ENCODE measurements around the gene FAN1. TPM values are rescaled to one million over a fixed set of nuclear protein-coding genes. Genes with fewer than 3 reads are reported as not detected.

The FAN1 gene
- total RNA-seq (11.7 and 12.0 TPM in 2 replicates), polyA plus RNA-seq (3.5 and 4.3 TPM in 2 replicates), polyA minus RNA-seq (5.3 and 10.1 TPM in 2 replicates), Bru-seq, nascent RNA (percentile 62 among the genes with signal in this experiment), BruChase-seq, experiment 1, labeled RNA remaining after a 6-hour chase (percentile 66 among the genes with signal in this experiment), BruChase-seq, experiment 2, labeled RNA remaining after a 2-hour chase (percentile 65 among the genes with signal in this experiment)
- polyA plus RNA-seq (2011; cell fraction: cytosol; rRNA removed), result 3.6 and 4.1 TPM in 2 replicates
- polyA plus RNA-seq (2011; cell fraction: nucleus; rRNA removed), result 23.3 and 26.6 TPM in 2 replicates
- polyA plus RNA-seq (2012), result 10.2 and 12.2 TPM in 2 replicates
- polyA minus RNA-seq (2011; cell fraction: cytosol; rRNA and poly(A)+ RNA removed), result 5.3 TPM
- polyA minus RNA-seq (2011; cell fraction: nucleus; rRNA and poly(A)+ RNA removed), result 8.6 and 12.8 TPM in 2 replicates
- long read RNA-seq, full-length matches to known transcripts, result 9 of 25 reads
- long read RNA-seq, partial matches to known transcripts, result 4 of 25 reads
- long read RNA-seq, other reads (novel, unspliced or antisense), result 12 of 25 reads

DNA sequence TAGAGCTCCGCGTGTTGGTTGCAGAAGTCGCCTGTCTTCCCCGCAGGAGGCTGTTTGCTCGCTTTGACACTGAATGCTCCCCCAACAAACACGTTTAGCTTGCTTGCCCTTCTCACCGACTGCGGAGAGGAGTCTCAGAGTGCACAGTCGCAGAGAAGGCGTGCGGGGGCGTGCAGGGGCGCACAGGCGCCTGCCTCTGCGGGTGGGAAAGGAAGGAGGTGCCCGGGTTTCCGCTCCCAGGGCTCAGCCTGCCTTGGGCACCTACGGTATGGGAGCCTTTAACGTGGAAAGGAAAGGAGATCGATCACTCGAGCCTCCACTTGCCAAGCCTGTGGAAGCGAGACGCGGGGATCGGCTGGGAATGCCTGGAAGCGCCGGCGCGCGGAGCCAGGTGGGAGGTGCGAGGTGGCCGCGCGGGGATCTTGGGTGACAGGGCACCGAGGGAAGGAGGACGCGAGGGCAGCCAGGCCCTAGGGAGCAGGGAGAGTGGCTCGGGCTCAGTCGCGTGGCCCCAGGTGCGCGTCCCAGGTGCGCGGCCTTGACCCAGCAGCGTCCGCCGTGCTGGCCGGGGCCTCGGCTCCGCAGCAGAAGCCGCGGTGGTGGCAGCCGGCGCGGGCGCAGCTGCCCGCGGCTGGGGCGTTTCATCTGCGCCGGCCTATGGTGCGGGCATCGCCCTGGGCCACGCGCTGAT is at the start of gene FAN1:
Gene FAN1, plus strand, starts transcription at position 419 of the 691 bp plus-strand sequence. CDS start 749 bp downstream, outside the sequence.
- DNase-seq (ENCODE audit: low read depth, low spot score) (peak; percentile 90), FAIRE-seq (peak; percentile 85)
- dilution Hi-C loops (cut with MboI; ENCODE audit: extremely low pct_ligation_motif_present, low sequenced_read_pairs) (no loop called here), intact Hi-C loops (cut with micrococcal nuclease) (loop anchor here (1.0 kb wide), 1 partner anchor 20 kb away; no protein-coding TSS in a partner anchor)
- peak within 1 kb of the TSS; percentile 61 for H3K9ac ChIP-seq (replicated peaks; ENCODE audit: extremely low read depth, insufficient read depth, low read length)
- no peaks in the 10 kb centered on the region for H4K20me1 ChIP-seq (replicated peaks; ENCODE audit: control insufficient read depth, extremely low read depth, insufficient read depth, low read length)
- peaks cover 7% of the 10 kb centered on the region for H3K4me1 ChIP-seq (ENCODE audit: control insufficient read depth, extremely low read depth, insufficient read depth, low read length)
- H2AFZ ChIP-seq (ENCODE audit: low read depth, low read length), result peak within 1 kb of the TSS; percentile 31
- peaks cover 0 to 2% of the 10 kb centered on the region in 2 experiments for H3K27me3 ChIP-seq (ENCODE audit: control insufficient read depth in 2 of 2, insufficient read depth in 2 of 2, low read length in 2 of 2)
- no peaks in the 10 kb centered on the region for H3K36me3 ChIP-seq (ENCODE audit: control insufficient read depth in 2 of 2, extremely low read depth in 1 of 2, insufficient read depth in 2 of 2, low read length in 2 of 2)
- no peaks in the 10 kb centered on the region for H3K9me1 ChIP-seq (replicated peaks; ENCODE audit: control insufficient read depth, extremely low read depth, insufficient read depth, low read length)
- BruUV-seq (replicated peaks), result no TSS peak
- H3K27ac ChIP-seq (ENCODE audit: insufficient read depth, low read depth, low read length), result no peak within 1 kb of the TSS
- CTCF ChIA-PET, result interaction anchor here (0.6 to 4.1 kb wide), 7 partner anchors 10 to 585 kb away, joined by 3 to 37 read pairs (median 4); no protein-coding TSS in a partner anchor
- peak within 1 kb of the TSS; percentile 1 to 87 (median 80) for H3K4me3 ChIP-seq (replicated peaks in 1 of 3; ENCODE audit: insufficient read depth in 1 of 3, low read depth in 1 of 3, low read length in 3 of 3)
- POLR2A ChIA-PET, result no interaction called here
- TF ChIP-seq POLR2AphosphoS5 (IDR thresholded peaks at IDR 0.05; ENCODE audit: insufficient read depth, low read depth, low read length), result peak; percentile 83
- TF ChIP-seq MAX (IDR thresholded peaks at IDR 0.05; ENCODE audit: insufficient read depth, insufficient read length), result peak; percentile 77
- no peak for TF ChIP-seq GATA2 (IDR thresholded peaks at IDR 0.05; ENCODE audit: insufficient read depth, insufficient read length, low read depth, low read length)
- TF ChIP-seq, protein P1, sequence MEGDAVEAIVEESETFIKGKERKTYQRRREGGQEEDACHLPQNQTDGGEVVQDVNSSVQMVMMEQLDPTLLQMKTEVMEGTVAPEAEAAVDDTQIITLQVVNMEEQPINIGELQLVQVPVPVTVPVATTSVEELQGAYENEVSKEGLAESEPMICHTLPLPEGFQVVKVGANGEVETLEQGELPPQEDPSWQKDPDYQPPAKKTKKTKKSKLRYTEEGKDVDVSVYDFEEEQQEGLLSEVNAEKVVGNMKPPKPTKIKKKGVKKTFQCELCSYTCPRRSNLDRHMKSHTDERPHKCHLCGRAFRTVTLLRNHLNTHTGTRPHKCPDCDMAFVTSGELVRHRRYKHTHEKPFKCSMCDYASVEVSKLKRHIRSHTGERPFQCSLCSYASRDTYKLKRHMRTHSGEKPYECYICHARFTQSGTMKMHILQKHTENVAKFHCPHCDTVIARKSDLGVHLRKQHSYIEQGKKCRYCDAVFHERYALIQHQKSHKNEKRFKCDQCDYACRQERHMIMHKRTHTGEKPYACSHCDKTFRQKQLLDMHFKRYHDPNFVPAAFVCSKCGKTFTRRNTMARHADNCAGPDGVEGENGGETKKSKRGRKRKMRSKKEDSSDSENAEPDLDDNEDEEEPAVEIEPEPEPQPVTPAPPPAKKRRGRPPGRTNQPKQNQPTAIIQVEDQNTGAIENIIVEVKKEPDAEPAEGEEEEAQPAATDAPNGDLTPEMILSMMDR (IDR thresholded peaks at IDR 0.05; ENCODE audit: extremely low read depth in 1 of 2, insufficient read depth in 1 of 2, low read depth in 1 of 2, low read length in 2 of 2), result no peak
- no peak for TF ChIP-seq MYC (IDR thresholded peaks at IDR 0.05; ENCODE audit: low read depth, low read length)
- TF ChIP-seq JUN (IDR thresholded peaks at IDR 0.05; ENCODE audit: borderline replicate concordance, insufficient read depth, insufficient read length, low read depth), result no peak
- peak; percentile 74 for TF ChIP-seq POLR2A (IDR thresholded peaks at IDR 0.05; ENCODE audit: low read depth, low read length)
- TF ChIP-seq EZH2 (IDR thresholded peaks at IDR 0.05; ENCODE audit: borderline replicate concordance, low read depth, low read length, severe bottlenecking), result no peak
- TF ChIP-seq FOS (IDR thresholded peaks at IDR 0.05; ENCODE audit: borderline replicate concordance, insufficient read depth, low read length), result no peak
- H3K4me2 ChIP-seq (ENCODE audit: insufficient read depth, low read length), result peak within 1 kb of the TSS; percentile 89
- H3K79me2 ChIP-seq (ENCODE audit: control insufficient read depth, insufficient read depth, low read length), result no peaks in the 10 kb centered on the region
- no peaks in the 10 kb centered on the region for H3K9me3 ChIP-seq (replicated peaks; ENCODE audit: control insufficient read depth, insufficient read depth, low read length)
